GM18505 (cell line): Measurements from ENCODE around the gene WDR83.
"Not testable (repeated sequence)": the region's sequence is repeated elsewhere in the genome, so short reads cannot be mapped to it uniquely, and the experiment has no call there.

Experiments used
- ATAC-seq: cut with Tn5 transposase; IDR thresholded peaks from one replicate; pipeline ENCODE4 v1.9.1; 2021; ENCODE audit not compliant: unreplicated experiment
- POLR2A ChIP-seq: IDR thresholded peaks from 4 replicates; pipeline ENCODE4 v1.6.1; 2011; ENCODE audit warnings: borderline replicate concordance; ENCODE audit not compliant: insufficient read depth, insufficient read length; ENCODE audit errors: extremely low read depth

The WDR83 gene, protein sequence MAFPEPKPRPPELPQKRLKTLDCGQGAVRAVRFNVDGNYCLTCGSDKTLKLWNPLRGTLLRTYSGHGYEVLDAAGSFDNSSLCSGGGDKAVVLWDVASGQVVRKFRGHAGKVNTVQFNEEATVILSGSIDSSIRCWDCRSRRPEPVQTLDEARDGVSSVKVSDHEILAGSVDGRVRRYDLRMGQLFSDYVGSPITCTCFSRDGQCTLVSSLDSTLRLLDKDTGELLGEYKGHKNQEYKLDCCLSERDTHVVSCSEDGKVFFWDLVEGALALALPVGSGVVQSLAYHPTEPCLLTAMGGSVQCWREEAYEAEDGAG

GRCh38 chr19:12666265-12667048 lies at the start of gene WDR83, which contains the start of gene MAN2B1:
Gene WDR83, plus strand, starts transcription at chr19:12666807. Its CDS starts 2,984 bp downstream, at chr19:12669791.
Gene MAN2B1, minus strand, starts transcription at chr19:12666742. Its CDS starts 41 bp downstream, at chr19:12666701.
- no peak for ATAC-seq
- TF ChIP-seq POLR2A, result peak; percentile 72

- TF ChIP-seq POLR2A, result no peak
- ATAC-seq, result no peak
These were observed 49.0 kb upstream of the WDR83 start for GRCh38 chr19:12617646-12618045.

- not testable (repeated sequence) for ATAC-seq
These were observed 45.2 kb upstream of the WDR83 start for GRCh38 chr19:12621253-12622024.

DNA sequence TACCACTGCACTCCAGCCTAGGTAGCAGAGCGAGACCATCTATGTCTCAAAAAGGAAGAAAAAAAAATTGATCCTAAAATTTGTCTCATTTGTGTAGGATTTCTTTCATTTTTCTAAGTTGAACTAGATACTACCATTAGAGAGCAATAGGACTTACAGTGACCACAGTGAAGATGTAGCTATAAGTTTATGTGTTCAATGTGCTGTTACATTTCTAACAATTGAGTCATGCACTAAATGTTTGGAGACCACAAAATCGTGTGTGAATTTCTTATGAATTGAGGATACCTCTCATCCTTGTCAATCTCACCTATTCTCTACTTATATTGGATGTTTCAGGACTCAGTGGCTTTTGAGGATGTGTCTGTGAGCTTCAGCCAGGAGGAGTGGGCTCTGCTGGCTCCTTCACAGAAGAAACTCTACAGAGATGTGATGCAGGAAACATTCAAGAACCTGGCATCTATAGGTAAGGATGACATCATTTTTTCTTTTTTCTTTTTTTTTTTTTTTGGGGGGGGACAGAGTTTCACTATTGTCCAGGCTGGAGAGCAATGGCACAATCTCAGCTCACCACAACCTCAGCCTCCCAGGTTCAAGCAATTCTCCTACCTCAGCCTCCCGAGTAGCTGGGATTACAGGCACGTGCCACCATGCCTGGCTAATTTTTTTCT lies 43.1 kb upstream of the WDR83 start:
- TF ChIP-seq POLR2A, result no peak
- no peak for ATAC-seq

GRCh38 chr19:12626958-12627357 lies 39.6 kb upstream of the WDR83 start:
- no peak for TF ChIP-seq POLR2A
- no peak for ATAC-seq

- ATAC-seq, result no peak
- TF ChIP-seq POLR2A, result no peak
These were observed 38.3 kb upstream of the WDR83 start for GRCh38 chr19:12628040-12629022.

GRCh38 chr19:12629215-12629614 lies 37.4 kb upstream of the WDR83 start:
- TF ChIP-seq POLR2A, result no peak
- no peak for ATAC-seq

GRCh38 chr19:12636631-12637030 lies 30.0 kb upstream of the WDR83 start:
- ATAC-seq, result no peak
- no peak for TF ChIP-seq POLR2A

DNA sequence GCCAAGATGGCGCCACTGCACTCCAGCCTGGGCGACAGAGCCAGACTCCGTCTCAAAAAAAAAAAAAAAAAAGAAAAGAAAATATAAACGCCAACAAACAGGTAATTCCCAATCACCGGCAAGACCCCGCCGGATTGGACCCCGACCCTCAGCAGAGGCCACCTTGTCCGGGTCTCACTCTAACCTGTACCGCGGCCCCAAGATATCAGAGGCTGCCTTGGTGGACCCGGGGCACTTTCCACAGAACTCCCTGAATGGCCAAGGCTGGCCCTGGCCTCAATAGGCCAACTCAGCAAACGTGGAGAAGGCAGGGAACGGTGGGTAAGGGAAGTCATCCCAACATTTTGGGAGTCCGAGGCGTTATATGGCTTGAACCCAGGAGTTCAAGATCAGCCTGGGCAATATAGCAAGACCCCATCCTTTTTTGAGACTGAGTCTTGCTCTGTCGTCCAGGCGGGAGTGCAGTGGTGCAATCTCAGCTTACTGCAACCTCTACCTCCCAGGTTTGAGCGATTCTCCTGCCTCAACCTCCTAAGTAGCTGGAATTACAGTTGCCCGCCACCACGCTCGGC lies 27.9 kb upstream of the WDR83 start:
- no peak for ATAC-seq
- TF ChIP-seq POLR2A, result no peak

- no peak for TF ChIP-seq POLR2A
- ATAC-seq, result no peak
These were observed 26.6 kb upstream of the WDR83 start for GRCh38 chr19:12639901-12640613.

DNA sequence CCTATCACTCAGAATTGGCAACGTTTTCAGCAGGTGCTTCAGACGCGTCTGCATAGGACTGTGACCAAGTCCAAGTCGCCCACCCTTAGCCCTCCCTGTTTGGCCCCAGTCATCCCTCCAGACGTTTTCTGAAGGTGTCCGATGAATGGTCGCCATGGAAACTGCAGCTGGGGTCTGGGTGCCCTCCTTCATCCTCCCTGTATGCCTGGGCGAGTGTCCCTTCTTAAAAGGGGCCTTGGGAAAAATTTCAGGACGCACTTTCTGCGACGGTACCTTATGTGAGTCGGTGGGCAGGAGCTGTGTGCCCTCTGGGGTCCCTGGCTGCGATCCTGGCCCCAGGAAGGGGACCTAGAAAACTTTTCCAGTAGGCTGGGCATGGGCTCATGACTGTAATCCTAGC lies 25.2 kb upstream of the WDR83 start:
- ATAC-seq, result no peak
- TF ChIP-seq POLR2A, result no peak
